Measurements from ENCODE around the gene ZSWIM4.

DNA sequence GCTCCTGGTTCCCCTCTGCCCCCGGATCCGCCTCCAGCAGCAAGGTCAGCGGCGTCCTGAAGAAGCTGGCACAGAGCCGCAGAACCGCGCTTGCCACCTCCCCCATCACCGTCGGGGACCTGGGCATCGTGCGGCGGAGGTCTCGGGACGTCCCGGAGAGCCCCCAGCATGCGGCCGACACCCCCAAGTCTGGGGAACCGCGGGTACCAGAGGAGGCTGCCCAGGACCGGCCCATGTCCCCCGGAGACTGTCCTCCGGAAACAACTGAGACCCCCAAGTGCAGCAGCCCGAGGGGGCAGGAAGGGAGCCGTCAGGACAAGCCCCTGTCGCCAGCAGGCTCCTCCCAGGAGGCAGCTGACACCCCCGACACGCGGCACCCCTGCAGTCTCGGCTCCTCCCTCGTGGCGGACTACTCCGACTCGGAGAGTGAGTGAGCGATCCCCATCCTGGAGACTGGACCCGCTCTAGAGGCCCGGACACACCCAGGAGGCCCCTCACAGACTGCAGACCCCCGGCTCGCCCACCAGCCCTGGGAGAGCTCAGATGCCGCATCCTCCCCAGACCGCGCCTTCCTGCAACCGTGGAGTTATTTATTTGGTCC, 32.5 kb upstream of the ZSWIM4 start:
- TF ChIP-seq, protein P1, sequence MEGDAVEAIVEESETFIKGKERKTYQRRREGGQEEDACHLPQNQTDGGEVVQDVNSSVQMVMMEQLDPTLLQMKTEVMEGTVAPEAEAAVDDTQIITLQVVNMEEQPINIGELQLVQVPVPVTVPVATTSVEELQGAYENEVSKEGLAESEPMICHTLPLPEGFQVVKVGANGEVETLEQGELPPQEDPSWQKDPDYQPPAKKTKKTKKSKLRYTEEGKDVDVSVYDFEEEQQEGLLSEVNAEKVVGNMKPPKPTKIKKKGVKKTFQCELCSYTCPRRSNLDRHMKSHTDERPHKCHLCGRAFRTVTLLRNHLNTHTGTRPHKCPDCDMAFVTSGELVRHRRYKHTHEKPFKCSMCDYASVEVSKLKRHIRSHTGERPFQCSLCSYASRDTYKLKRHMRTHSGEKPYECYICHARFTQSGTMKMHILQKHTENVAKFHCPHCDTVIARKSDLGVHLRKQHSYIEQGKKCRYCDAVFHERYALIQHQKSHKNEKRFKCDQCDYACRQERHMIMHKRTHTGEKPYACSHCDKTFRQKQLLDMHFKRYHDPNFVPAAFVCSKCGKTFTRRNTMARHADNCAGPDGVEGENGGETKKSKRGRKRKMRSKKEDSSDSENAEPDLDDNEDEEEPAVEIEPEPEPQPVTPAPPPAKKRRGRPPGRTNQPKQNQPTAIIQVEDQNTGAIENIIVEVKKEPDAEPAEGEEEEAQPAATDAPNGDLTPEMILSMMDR (IDR thresholded peaks at IDR 0.05; ENCODE audit: low read depth, low read length) = no peak
- TF ChIP-seq MYC (IDR thresholded peaks at IDR 0.05; ENCODE audit: low read depth, low read length) = no peak
- TF ChIP-seq, protein P2, sequence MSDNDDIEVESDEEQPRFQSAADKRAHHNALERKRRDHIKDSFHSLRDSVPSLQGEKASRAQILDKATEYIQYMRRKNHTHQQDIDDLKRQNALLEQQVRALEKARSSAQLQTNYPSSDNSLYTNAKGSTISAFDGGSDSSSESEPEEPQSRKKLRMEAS (IDR thresholded peaks at IDR 0.05; ENCODE audit: low read depth, low read length) = no peak
- no peak for TF ChIP-seq POLR2A (IDR thresholded peaks at IDR 0.05; ENCODE audit: extremely low read depth, insufficient read length)
